Measurements from ENCODE around the gene ARHGAP25.

- TF ChIP-seq CTCF (optimal IDR thresholded peaks at IDR 0.05 in 1 of 3, IDR thresholded peaks at IDR 0.05 in 1 of 3, conservative IDR thresholded peaks at IDR 0.05 in 1 of 3; ENCODE audit: extremely low read depth in 1 of 3, insufficient read depth in 2 of 3, low read length in 3 of 3) (no peak), EZH2 (IDR thresholded peaks at IDR 0.05; ENCODE audit: low read length) (no peak)
Measured at GRCh38 chr2:68764041-68764805, 29.6 kb downstream of the ARHGAP25 start.

All from keratinocyte (primary cell).